ENCODE data around the gene NEGR1.

The NEGR1 gene

GRCh38 chr1:71979882-71980281, 302.5 kb downstream of the NEGR1 start:
- Histone ChIP-seq H3K4me3 (ENCODE audit: low read length) (no peak overlapping the region), H3K4me2 (ENCODE audit: low read length) (no peak overlapping the region), H4K20me1 (ENCODE audit: insufficient read depth, low read length) (no peaks in the 10 kb centered on the region), H3K27ac (ENCODE audit: low read length) (no peak overlapping the region), H3K9me3 (ENCODE audit: insufficient read depth, low read length) (no peaks in the 10 kb centered on the region), H3K36me3 (replicated peaks; ENCODE audit: low read depth, low read length) (no peaks in the 10 kb centered on the region), H3K4me1 (ENCODE audit: low read length) (no peaks in the 10 kb centered on the region), H2AFZ (ENCODE audit: low read depth, low read length) (no peak overlapping the region), H3K9ac (ENCODE audit: low read length) (no peak overlapping the region), H3K27me3 (ENCODE audit: low read depth, low read length) (no peaks in the 10 kb centered on the region), H3K79me2 (ENCODE audit: low read length) (no peaks in the 10 kb centered on the region)
- TF ChIP-seq CTCF (IDR thresholded peaks at IDR 0.05; ENCODE audit: low read depth, low read length) (no peak), EZH2phosphoT487 (IDR thresholded peaks at IDR 0.05; ENCODE audit: low read depth) (no peak)

- Histone ChIP-seq H4K20me1 (ENCODE audit: insufficient read depth, low read length) (no peaks in the 10 kb centered on the region), H3K9me3 (ENCODE audit: insufficient read depth, low read length) (no peaks in the 10 kb centered on the region), H3K79me2 (ENCODE audit: low read length) (no peaks in the 10 kb centered on the region), H2AFZ (ENCODE audit: low read depth, low read length) (no peak overlapping the region), H3K36me3 (replicated peaks; ENCODE audit: low read depth, low read length) (no peaks in the 10 kb centered on the region), H3K4me2 (ENCODE audit: low read length) (peak overlapping the region; percentile 64), H3K9ac (ENCODE audit: low read length) (no peak overlapping the region), H3K27ac (ENCODE audit: low read length) (no peak overlapping the region), H3K4me1 (ENCODE audit: low read length) (peaks cover 15% of the 10 kb centered on the region), H3K4me3 (ENCODE audit: low read length) (no peak overlapping the region), H3K27me3 (ENCODE audit: low read depth, low read length) (no peaks in the 10 kb centered on the region)
- TF ChIP-seq EZH2phosphoT487 (IDR thresholded peaks at IDR 0.05; ENCODE audit: low read depth) (no peak), CTCF (IDR thresholded peaks at IDR 0.05; ENCODE audit: low read depth, low read length) (no peak)
These were observed 314.7 kb downstream of the NEGR1 start for GRCh38 chr1:71967670-71968069.

GRCh38 chr1:71964188-71964587, 318.2 kb downstream of the NEGR1 start:
- no peaks in the 10 kb centered on the region for H3K79me2 ChIP-seq (ENCODE audit: low read length)
- no peak overlapping the region for H2AFZ ChIP-seq (ENCODE audit: low read depth, low read length)
- no peaks in the 10 kb centered on the region for H3K27me3 ChIP-seq (ENCODE audit: low read depth, low read length)
- no peak for TF ChIP-seq EZH2phosphoT487 (IDR thresholded peaks at IDR 0.05; ENCODE audit: low read depth)
- no peak for TF ChIP-seq CTCF (IDR thresholded peaks at IDR 0.05; ENCODE audit: low read depth, low read length)
- no peak overlapping the region for H3K9ac ChIP-seq (ENCODE audit: low read length)
- no peak overlapping the region for H3K4me3 ChIP-seq (ENCODE audit: low read length)
- no peaks in the 10 kb centered on the region for H4K20me1 ChIP-seq (ENCODE audit: insufficient read depth, low read length)
- no peak overlapping the region for H3K27ac ChIP-seq (ENCODE audit: low read length)
- H3K4me2 ChIP-seq (ENCODE audit: low read length), result no peak overlapping the region
- H3K4me1 ChIP-seq (ENCODE audit: low read length), result peaks cover 15% of the 10 kb centered on the region
- no peaks in the 10 kb centered on the region for H3K36me3 ChIP-seq (replicated peaks; ENCODE audit: low read depth, low read length)
- no peaks in the 10 kb centered on the region for H3K9me3 ChIP-seq (ENCODE audit: insufficient read depth, low read length)

GRCh38 chr1:71956613-71957285, 325.6 kb downstream of the NEGR1 start:
- no peak overlapping the region for H3K4me3 ChIP-seq (ENCODE audit: low read length)
- H2AFZ ChIP-seq (ENCODE audit: low read depth, low read length), result no peak overlapping the region
- H3K9me3 ChIP-seq (ENCODE audit: insufficient read depth, low read length), result no peaks in the 10 kb centered on the region
- H4K20me1 ChIP-seq (ENCODE audit: insufficient read depth, low read length), result no peaks in the 10 kb centered on the region
- H3K4me1 ChIP-seq (ENCODE audit: low read length), result no peaks in the 10 kb centered on the region
- no peak overlapping the region for H3K4me2 ChIP-seq (ENCODE audit: low read length)
- H3K79me2 ChIP-seq (ENCODE audit: low read length), result no peaks in the 10 kb centered on the region
- no peak overlapping the region for H3K27ac ChIP-seq (ENCODE audit: low read length)
- H3K27me3 ChIP-seq (ENCODE audit: low read depth, low read length), result no peaks in the 10 kb centered on the region
- no peaks in the 10 kb centered on the region for H3K36me3 ChIP-seq (replicated peaks; ENCODE audit: low read depth, low read length)
- H3K9ac ChIP-seq (ENCODE audit: low read length), result no peak overlapping the region
- TF ChIP-seq EZH2phosphoT487 (IDR thresholded peaks at IDR 0.05; ENCODE audit: low read depth), result no peak
- TF ChIP-seq CTCF (IDR thresholded peaks at IDR 0.05; ENCODE audit: low read depth, low read length), result no peak
